NCI-H1930 (cell line): ENCODE results near the gene SHPK.
"Not testable (repeated sequence)": the region's sequence is repeated elsewhere in the genome, so short reads cannot be mapped to it uniquely, and the experiment has no call there.

Experiments used
- DNase-seq, 2 experiments: peaks; one replicate each; lab custom pipeline; 2025; lab: John Stamatoyannopoulos, UW

SHPK gene

GRCh38 chr17:3585826-3586225 is 50.2 kb downstream of the SHPK start:
- no peak for DNase-seq

GRCh38 chr17:3583456-3583855 is 52.6 kb downstream of the SHPK start:
- DNase-seq, result no peak

DNA sequence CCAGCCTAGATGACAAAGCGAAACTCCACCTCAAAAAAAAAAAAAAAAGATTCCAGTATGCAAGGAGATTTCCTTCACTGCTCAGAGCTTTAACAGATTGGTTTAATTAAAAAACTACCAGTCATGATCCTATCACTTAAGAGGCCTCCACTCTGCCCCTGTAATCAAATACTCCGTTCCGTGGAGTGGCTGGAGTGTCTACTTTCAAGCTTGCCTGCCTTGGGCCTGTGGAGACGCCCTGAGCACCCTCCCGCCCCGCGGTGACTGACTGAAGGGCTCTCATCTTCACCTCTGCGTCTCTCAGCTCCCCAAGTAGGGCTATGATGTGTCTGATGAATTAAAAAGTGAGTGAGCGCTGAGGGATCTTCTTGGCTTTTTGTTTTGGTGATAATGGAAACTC is 53.1 kb downstream of the SHPK start:
- no peak for DNase-seq

DNA sequence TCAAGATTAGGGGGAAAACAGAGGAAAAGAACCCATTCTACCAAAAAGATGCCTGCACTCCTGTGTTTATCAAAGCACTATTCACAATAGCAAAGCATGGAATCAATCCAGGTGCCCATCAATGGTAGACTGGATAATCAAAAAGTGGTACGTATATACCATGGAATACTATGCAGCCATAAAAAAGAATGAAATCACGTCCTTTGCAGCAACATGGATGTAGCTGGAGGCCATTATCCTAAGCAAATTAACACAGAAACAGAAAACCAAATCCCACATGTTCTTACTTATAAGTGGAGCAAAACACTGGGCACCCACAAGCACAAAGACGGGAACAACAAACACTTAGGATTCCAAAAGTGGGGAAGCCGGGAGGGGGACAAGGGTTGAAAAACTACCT is 57.4 kb downstream of the SHPK start:
- DNase-seq, result not testable (repeated sequence)

GRCh38 chr17:3576970-3577369 is 59.1 kb downstream of the SHPK start:
- DNase-seq, result no peak

- no peak for DNase-seq
These were observed 60.5 kb downstream of the SHPK start for GRCh38 chr17:3575511-3575910.

GRCh38 chr17:3574231-3574630 is 61.8 kb downstream of the SHPK start:
- no peak for DNase-seq

GRCh38 chr17:3573246-3574100 is 62.6 kb downstream of the SHPK start:
- DNase-seq, result no peak

- DNase-seq, result no peak
These were observed 63.8 kb downstream of the SHPK start for GRCh38 chr17:3572231-3572630.

GRCh38 chr17:3571043-3571900 is 64.8 kb downstream of the SHPK start:
- DNase-seq, result no peak

DNA sequence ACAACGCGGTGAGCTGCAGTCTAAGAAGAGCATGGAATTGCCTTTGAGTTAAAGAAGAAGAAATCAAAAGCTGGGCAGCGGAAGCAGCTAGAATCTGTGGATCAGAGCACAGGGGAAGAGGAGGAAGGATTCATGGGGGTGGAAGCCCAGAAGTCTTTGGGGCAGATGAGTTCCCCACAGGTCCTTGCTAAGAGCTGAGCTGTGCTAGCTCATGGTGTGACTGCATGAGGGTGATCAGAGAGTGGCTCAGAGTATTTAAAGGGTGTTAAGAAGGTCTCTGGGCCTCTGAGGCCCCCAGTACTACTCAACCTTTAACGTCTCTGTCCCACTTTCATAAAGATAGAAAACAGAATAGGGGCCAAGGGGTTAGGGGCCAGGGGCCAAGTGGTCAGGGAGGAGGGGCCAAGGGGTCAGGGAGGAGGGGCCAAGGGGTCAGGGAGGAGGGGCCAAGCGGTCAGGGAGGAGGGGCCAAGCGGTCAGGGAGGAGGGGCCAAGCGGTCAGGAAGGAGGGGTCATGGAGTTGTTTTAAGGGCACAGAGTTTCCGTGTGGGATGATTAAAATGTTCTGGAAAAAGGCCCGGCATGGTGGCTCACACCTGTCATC is 66.4 kb downstream of the SHPK start:
- DNase-seq, result no peak

DNA sequence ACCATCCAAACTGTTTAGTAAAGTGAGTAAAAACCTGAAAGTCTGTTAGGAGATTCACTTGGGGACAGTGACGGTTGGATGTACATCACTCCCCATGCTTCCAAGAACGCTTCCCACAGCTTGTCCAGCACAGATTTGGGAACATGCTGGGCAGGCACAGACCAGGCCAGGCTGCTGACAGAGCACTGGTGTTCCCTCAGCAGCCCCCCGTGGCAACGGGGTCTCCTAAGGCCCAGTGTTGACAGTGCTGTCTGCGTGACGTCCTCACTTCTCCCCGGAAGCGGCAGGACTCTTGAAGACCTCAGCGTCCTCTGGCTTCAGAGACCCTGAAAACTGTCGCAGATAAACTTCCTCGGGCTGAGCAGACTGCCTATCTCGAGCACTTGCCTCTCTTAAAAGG is 69.5 kb downstream of the SHPK start:
- DNase-seq, result no peak

- no peak for DNase-seq
These were observed 70.9 kb downstream of the SHPK start for GRCh38 chr17:3565143-3565542.

DNA sequence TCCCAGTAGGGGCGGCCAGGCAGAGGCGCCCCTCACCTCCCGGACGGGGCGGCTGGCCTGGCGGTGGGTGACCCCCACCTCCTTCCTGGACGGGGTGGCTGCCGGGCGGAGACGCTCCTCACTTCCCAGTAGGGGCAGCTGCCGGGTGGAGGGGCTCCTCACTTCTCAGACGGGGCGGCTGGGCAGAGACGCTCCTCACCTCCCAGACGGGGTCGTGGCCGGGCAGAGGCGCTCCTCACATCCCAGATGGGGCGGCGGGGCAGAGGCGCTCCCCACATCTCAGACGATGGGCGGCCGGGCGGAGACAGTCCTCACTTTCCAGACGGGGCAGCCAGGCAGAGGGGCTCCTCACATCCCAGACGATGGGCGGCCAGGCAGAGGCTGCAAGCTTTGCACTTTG is 71.8 kb downstream of the SHPK start:
- not testable (repeated sequence) for DNase-seq

GRCh38 chr17:3559270-3559645 is 76.8 kb downstream of the SHPK start:
- DNase-seq, result no peak

- no peak for DNase-seq
These were observed 77.3 kb downstream of the SHPK start for GRCh38 chr17:3558603-3559269.
